ENCODE measurements around the gene TLCD1.

DNA sequence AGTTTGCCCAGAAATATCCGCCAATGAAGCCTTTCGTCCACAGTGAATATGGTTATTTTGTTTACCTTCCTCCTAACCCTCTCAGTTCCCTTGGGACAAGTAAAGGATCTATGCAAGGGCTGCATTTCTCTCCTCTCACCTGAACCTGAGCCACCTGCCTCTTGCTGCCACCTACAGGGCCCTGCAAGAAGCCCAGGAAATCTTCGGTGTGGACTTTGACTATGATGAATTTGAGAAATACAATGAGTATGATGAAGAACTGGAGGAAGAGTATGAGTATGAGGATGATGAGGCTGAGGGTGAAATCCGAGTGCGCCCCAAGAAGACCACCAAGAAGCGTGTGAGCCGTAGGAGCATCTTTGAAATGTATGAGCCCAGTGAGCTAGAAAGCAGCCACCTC lies 50.1 kb downstream of the TLCD1 start:
- TF ChIP-seq, protein P1, sequence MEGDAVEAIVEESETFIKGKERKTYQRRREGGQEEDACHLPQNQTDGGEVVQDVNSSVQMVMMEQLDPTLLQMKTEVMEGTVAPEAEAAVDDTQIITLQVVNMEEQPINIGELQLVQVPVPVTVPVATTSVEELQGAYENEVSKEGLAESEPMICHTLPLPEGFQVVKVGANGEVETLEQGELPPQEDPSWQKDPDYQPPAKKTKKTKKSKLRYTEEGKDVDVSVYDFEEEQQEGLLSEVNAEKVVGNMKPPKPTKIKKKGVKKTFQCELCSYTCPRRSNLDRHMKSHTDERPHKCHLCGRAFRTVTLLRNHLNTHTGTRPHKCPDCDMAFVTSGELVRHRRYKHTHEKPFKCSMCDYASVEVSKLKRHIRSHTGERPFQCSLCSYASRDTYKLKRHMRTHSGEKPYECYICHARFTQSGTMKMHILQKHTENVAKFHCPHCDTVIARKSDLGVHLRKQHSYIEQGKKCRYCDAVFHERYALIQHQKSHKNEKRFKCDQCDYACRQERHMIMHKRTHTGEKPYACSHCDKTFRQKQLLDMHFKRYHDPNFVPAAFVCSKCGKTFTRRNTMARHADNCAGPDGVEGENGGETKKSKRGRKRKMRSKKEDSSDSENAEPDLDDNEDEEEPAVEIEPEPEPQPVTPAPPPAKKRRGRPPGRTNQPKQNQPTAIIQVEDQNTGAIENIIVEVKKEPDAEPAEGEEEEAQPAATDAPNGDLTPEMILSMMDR (conservative IDR thresholded peaks at IDR 0.05; ENCODE audit: low read length), result peak; percentile 50
- no peak for TF ChIP-seq EZH2phosphoT487 (IDR thresholded peaks at IDR 0.05; ENCODE audit: borderline replicate concordance)

All from Loucy (cell line).